HG03060 (cell line): Measurements from ENCODE around the gene RPEL1.
"Not testable (repeated sequence)": the region's sequence is repeated elsewhere in the genome, so short reads cannot be mapped to it uniquely, and the experiment has no call there.

Experiments
- ATAC-seq: cut with Tn5 transposase; IDR thresholded peaks from one replicate; pipeline ENCODE4 v1.9.1; 2021; ENCODE audit warnings: low read depth, moderate number of reproducible peaks; ENCODE audit not compliant: unreplicated experiment

Gene RPEL1

DNA sequence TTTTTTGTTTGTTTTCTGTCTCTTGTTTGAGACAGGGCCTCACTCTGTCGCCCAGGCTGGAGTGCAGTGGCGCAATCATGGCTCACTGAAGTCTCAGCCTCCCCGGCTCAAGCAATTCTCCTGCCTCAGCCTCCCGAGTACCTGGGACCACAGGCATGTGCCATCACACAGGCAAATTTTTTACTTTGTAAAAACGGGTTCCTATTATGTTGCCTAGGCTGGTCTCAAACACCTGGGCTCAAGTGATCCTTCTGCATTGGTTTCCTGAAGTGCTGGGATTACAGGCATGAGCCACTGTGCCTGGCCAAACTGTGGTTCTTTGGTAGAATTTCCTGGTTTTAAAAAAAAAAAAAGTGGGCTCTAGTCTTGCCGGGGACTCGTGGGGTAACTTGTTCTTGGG is at the start of gene RPEL1:
TSS of gene RPEL1 (plus strand) at position 301 of the 400 bp plus-strand sequence. CDS start 110 bp downstream, outside the sequence.
- not testable (repeated sequence) for ATAC-seq

- ATAC-seq, result no peak
Observed at GRCh38 chr10:103196516-103196915, 49.2 kb upstream of the RPEL1 start.

- no peak for ATAC-seq
Observed at GRCh38 chr10:103197174-103197573, 48.5 kb upstream of the RPEL1 start.

DNA sequence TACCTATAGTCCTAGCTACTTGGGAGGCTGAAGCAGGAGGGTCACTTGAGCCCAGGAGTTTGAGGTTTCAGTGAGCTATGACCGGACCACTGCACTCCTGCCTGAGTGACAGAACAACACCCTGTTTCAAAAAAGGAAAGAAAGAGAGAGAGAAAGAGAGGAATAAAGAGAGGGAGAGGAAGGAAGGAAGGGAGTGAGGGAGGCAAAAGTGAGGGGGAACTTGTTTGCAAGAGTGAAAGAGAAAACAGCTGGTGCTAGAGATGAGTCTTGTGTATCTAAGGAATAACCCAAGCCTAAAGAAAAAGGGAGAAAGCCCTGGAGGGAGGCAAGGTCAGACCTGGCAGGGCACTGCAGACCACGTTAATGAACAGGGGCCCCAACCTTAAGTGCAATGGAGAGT is 47.8 kb upstream of the RPEL1 start:
- no peak for ATAC-seq

DNA sequence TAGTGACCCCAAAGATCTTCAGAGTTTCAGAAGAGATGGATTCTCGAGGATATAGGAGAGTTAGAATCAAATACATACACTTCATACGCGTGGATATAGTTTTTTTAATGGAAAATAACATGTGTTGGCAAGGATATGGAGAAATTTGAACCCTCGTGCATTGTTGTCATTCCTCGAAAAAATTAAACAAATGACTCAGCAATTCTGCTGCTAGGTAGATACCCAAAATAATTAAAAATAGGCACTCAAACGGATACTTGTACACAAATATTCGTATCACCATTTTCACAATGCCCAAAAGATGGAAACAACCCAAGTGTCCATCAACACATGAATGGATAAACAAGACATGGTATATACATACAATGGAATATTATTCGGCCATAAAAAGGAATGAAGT is 47.0 kb upstream of the RPEL1 start:
- ATAC-seq, result no peak

- no peak for ATAC-seq
Observed at GRCh38 chr10:103199488-103199887, 46.2 kb upstream of the RPEL1 start.

DNA sequence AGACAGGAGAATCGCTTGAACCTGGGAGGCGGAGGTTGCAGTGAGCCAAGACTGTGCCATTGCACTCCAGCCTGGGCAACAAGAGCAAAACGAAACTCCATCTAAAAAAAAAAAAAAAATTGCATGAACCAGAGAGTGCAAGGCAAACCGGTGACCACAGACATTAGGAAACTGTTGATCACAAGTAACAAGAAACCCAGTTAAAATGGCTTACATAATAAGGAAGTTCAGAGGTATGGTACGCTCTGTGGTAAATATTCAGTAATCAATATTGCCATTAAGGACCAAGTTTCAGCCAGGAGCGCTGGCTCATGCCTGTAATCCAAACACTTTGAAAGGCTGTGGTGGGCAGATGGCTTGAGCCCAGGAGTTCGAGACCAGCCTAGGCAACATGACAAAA is 43.4 kb upstream of the RPEL1 start:
- no peak for ATAC-seq

GRCh38 chr10:103203466-103203865 is 42.2 kb upstream of the RPEL1 start:
- ATAC-seq, result no peak

GRCh38 chr10:103204353-103205255 is 41.1 kb upstream of the RPEL1 start:
- no peak for ATAC-seq

DNA sequence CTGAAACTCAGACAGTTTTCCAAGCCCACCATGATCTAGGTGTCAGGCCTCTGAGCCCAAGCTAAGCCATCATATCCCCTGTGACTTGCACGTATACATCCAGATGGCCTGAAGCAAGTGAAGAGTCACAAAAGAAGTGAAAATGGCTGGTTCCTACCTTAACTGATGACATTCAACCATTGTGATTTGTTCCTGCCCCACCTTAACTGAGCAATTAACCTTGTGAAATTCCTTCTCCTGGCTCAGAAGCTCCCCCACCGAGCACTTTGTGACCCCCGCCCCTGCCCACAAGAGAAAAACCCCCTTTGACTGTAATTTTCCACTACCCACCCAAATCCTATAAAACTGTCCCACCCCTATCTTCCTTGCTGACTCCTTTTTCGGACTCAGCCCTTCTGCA is 40.3 kb upstream of the RPEL1 start:
- ATAC-seq, result not testable (repeated sequence)

DNA sequence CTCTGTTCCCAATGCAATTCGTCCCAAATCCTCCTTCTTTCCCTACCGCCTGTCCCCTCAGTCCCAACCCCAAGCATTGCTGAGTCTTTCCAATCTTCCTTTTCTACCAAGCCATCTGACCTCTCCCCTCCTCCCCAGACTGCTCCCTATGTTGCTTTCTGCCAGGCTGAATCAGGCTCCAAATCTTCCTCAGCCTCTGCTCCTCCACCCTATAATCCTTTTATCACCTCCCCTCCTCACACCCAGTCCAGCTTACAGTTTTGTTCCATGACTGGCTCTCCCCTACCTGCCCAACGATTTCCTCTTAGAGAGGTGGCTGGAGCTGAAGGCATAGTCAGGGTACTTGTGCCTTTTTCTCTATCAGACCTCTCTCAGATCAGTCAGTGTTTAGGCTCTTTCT is 39.0 kb upstream of the RPEL1 start:
- ATAC-seq, result not testable (repeated sequence)

- ATAC-seq, result no peak
Observed at GRCh38 chr10:103207141-103207540, 38.5 kb upstream of the RPEL1 start.

GRCh38 chr10:103207643-103208042 is 38.0 kb upstream of the RPEL1 start:
- not testable (repeated sequence) for ATAC-seq

DNA sequence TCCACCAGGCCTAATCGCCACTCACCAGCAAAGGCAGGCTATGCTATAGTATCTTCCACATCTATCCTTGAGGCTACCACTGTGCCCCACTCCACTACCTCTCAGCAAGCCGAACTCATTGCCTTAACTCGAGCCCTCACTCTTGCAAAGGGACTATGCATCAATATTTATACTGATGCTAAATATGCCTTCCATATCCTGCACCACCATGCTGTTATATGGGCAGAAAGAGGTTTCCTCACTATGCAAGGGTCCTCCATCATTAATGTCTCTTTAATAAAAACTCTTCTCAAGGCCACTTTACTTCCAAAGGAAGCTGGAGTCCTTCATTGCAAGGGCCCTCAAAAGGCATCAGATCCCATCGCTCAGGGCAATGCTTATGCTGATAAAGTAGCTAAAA is 35.4 kb upstream of the RPEL1 start:
- not testable (repeated sequence) for ATAC-seq

DNA sequence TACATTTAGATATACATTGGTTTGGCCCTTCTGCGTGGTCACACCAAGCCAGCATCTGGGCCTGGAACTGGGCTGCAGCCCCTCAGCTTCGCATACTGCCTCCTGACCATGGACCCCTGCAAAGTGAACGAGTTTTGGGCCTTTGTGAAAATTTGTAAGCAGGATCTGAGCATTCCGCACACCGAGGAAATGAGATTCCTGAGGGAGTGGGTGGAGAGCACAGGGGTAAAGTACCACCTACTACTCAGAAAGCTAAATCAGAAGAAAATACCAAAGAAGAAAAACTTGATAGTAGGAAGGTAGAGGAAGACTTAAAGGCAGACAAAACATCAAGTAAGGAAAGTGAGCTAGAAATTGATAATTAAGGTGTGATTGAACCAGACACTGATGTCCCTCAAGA is 30.1 kb upstream of the RPEL1 start:
- ATAC-seq, result no peak

- not testable (repeated sequence) for ATAC-seq
Observed at GRCh38 chr10:103216362-103216761, 29.3 kb upstream of the RPEL1 start.

GRCh38 chr10:103224133-103224532 is 21.6 kb upstream of the RPEL1 start:
- no peak for ATAC-seq

DNA sequence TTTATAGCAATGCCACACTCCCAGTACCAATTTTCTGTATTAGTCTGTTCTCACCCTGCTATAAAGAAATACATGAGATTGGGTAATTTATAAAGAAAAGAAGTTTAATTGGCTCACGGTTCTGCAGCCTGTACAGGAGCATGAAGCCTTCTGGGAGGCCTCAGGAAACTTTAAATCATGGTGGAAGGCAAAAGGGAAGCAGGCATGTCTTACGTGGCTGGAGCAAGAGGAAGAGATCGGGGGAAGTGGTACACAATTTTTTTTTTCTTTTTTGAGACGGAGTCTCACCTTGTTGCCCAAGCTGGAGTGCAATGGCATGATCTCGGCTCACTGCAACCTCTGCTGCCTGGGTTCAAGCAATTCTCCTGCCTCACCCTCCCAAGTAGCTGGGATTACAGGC is 21.0 kb upstream of the RPEL1 start:
- ATAC-seq, result not testable (repeated sequence)

DNA sequence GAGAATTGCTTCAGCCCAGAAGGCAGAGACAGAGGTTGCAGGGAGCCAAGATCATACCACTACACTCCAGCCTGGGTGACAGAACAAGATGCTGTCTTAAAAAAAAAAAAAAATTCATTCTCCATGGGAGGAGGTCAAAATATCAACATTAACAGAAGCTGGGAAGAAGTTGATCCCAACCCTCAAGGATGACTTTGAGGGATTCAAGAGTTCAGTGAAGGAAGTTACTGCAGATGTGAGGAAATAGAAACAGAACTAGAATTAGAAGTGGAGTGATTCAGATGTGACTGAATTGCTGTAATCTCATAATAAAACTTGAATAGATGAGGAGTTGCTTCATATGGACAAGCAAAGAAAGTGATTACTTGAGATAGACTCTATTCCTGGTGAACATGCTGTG is 19.7 kb upstream of the RPEL1 start:
- no peak for ATAC-seq

DNA sequence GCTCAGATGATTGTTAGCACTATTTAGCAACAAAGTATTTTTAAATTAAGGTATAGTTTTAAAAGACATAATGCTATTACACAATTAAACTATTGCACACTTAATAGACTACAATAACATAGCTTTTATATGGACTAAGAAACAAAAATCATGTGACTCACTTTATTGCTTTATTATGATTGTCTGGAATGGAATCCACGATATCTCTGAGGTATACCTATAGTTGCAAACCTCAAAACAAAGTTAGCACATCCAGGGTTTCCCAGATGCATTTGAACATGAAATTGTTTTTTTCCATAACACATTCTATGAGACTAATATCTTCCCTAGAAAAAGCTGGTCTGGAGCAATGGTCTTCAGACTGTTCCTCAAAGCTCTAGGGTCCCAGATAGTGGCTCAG is 18.3 kb upstream of the RPEL1 start:
- no peak for ATAC-seq

DNA sequence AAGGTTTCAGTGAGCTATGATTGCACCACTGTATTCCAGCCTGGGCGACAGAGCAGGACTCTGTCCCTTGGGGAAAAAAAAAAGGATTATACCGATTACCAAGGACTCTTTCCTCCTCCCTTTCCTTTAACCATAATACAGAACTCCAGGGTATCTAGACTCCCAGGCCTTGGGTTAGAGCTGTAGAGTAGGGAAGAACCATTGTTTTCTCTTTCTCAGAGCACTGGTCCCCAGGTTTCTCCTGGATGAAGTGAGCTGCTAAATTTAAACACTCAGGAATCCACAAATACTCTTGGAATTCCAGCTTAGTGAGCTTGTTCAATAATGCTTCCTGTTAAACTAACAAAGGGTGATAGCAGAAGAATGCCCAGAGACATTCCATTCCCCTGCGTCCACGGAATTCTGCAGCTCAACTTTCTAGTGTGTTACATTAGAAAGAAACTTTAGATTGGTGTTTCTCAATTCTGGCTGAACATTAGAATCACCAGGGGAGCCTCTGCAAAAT is 14.6 kb upstream of the RPEL1 start:
- no peak for ATAC-seq

DNA sequence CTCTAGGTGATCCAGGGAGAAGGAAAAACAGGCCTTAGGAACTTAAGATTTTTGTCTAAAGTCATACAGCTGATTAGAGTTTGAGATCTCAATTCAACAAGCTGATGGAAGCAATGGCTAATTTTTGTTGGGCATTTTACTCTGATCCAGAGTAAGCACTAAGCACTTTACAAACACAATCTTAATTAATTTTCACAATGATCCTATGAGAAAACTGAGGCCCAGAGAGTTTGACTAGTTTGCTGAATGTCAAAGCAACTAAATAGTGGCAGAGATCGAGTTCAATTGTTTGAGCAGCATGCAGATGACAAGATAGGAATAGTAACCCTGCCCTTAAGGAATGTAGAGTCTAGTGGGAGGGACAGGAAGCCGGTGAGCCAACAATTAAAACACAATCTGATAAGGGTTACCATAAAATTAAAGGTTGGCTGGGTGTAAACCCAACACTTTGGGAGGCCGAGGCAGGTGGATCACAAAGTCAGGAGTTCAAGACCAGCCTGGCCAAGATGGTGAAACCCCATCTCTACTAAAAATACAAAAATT is 13.5 kb upstream of the RPEL1 start:
- ATAC-seq, result no peak
